Panc1 (cell line): ENCODE results near the gene CAPN9. TPM values are rescaled to one million over a fixed set of nuclear protein-coding genes. Genes with fewer than 3 reads are reported as not detected.

Experiments
- ATAC-seq: fragments of 200-7000 bp; cut with Tn5 transposase; 2 replicates; pipeline ENCODE4 v1.9.1; 2020; ENCODE audit warnings: mild to moderate bottlenecking, moderate library complexity
- BruUV-seq: library from RNA; stranded (reverse); fragments of 400-500 nt; replicated peaks from 2 replicates; lab custom pipeline; 2021; lab: Mats Ljungman, UMichigan
- CTCF ChIA-PET: fragments of 300-600 bp; sonication (Branson Sonifier 250); formaldehyde crosslinking; loops from one replicate; lab custom pipeline; 2022; ENCODE audit warnings: antibody characterized with exemption; lab: Charles Lee
- POLR2A ChIA-PET: fragments of 300-600 bp; sonication (Branson Sonifier 250); formaldehyde crosslinking; loops from one replicate; lab custom pipeline; 2022; ENCODE audit warnings: antibody characterized with exemption; lab: Charles Lee
- DNase-seq: peaks from one replicate; pipeline ENCODE4 v3.0.0-alpha.2; 2010; ENCODE audit warnings: low read depth, low spot score
- H3K27ac ChIP-seq: 2 replicates; pipeline ENCODE4 v1.5.1; 2011; ENCODE audit warnings: mild to moderate bottlenecking, low read length, inconsistent platforms
- H3K27me3 ChIP-seq: fragments of 200-500 bp; sonication (Bioruptor generic); 2 replicates; pipeline ENCODE4 v1.6.0; 2014; ENCODE audit warnings: low read length, inconsistent platforms; ENCODE audit not compliant: control insufficient read depth, insufficient read depth
- H3K36me3 ChIP-seq: fragments of 200-500 bp; sonication (Bioruptor generic); 2 replicates; pipeline ENCODE4 v1.5.1; 2014; ENCODE audit warnings: inconsistent platforms, mild to moderate bottlenecking, low read length, moderate library complexity; ENCODE audit not compliant: control insufficient read depth, insufficient read depth
- H3K4me1 ChIP-seq: 2 replicates; pipeline ENCODE4 v1.5.1; 2011; ENCODE audit warnings: inconsistent platforms, mild to moderate bottlenecking, low read length, moderate library complexity; ENCODE audit not compliant: control insufficient read depth, insufficient read depth
- H3K4me3 ChIP-seq, 2 experiments: 2 replicates each; pipeline ENCODE4 v1.5.1; 2011 to 2012; ENCODE audit warnings: low read depth in 2 of 2, low read length in 2 of 2, mild to moderate bottlenecking in 2 of 2, inconsistent platforms in 1 of 2, moderate library complexity in 1 of 2
- H3K9me3 ChIP-seq: fragments of 200-500 bp; sonication (Bioruptor generic); 2 replicates; pipeline ENCODE4 v1.5.1; 2014; ENCODE audit warnings: low read depth, mild to moderate bottlenecking, inconsistent platforms, low read length, moderate library complexity; ENCODE audit not compliant: control insufficient read depth, insufficient read depth
- CTCF ChIP-seq: fragments of 450-650 bp; IDR thresholded peaks from 2 replicates; pipeline ENCODE4 v1.5.1; 2017; ENCODE audit warnings: mild to moderate bottlenecking
- POLR2AphosphoS5 ChIP-seq: IDR thresholded peaks from 2 replicates; pipeline ENCODE4 v1.6.1; 2012; ENCODE audit warnings: mild to moderate bottlenecking, low read depth, low read length, moderate library complexity
- REST ChIP-seq, 2 experiments: IDR thresholded peaks; 2 replicates each; pipeline ENCODE4 v1.6.1; 2011 to 2012; ENCODE audit warnings: low read depth in 2 of 2, control low read depth in 1 of 2, low read length in 1 of 2, mild to moderate bottlenecking in 1 of 2, moderate library complexity in 1 of 2; ENCODE audit not compliant: insufficient read depth in 1 of 2
- SIN3A ChIP-seq: IDR thresholded peaks from 2 replicates; pipeline ENCODE4 v1.6.1; 2012; ENCODE audit warnings: low read depth, mild to moderate bottlenecking, low read length, moderate library complexity, borderline replicate concordance; ENCODE audit not compliant: insufficient read depth
- TCF7L2 ChIP-seq: IDR thresholded peaks from 2 replicates; pipeline ENCODE4 v1.6.1; 2011; ENCODE audit warnings: mild to moderate bottlenecking, low read depth, low read length, inconsistent platforms
- in situ Hi-C: cut with HindIII; loops from 2 replicates; pipeline ENCODE4 v1.10.0; 2016; ENCODE audit warnings: low sequenced_read_pairs, low pct_unique_long_range_greater_than_20kb
- intact Hi-C: fragments of 100-400 bp; cut with micrococcal nuclease; formaldehyde crosslinking; loops from one replicate; pipeline ENCODE4 v1.10.0; 2022; ENCODE audit not compliant: unreplicated experiment
- total RNA-seq: library from RNA; stranded (reverse); gene quantifications from one replicate; pipeline ENCODE4 v1.2.1, GENCODE V29; 2021; ENCODE audit not compliant: unreplicated experiment

The CAPN9 gene
- total RNA-seq, 1 experiment from 2014 or later: not detected

- no peak for ATAC-seq
- POLR2A ChIA-PET: no interaction called here
- Histone ChIP-seq H3K9me3 (no peaks in the 10 kb centered on the region), H3K27me3 (no peaks in the 10 kb centered on the region), H3K27ac (no peak overlapping the region), H3K4me1 (no peaks in the 10 kb centered on the region), H3K4me3 (no peak overlapping the region), H3K36me3 (no peaks in the 10 kb centered on the region)
- CTCF ChIA-PET: no interaction called here
- BruUV-seq: no TSS peak
- TF ChIP-seq TCF7L2 (no peak), CTCF (no peak), SIN3A (no peak), REST (IDR thresholded peaks at IDR 0.05; ENCODE audit: insufficient read depth in 1 of 2, low read depth in 2 of 2, low read length in 1 of 2) (no peak), POLR2AphosphoS5 (no peak)
- in situ Hi-C loops (no loop called here), intact Hi-C loops (no loop called here)
- DNase-seq: no peak
Observed at GRCh38 chr1:230806552-230806951, 59.4 kb downstream of the CAPN9 start.

GRCh38 chr1:230807029-230807428 lies 59.8 kb downstream of the CAPN9 start:
- no peaks in the 10 kb centered on the region for H3K36me3 ChIP-seq
- CTCF ChIA-PET: interaction anchor here (0.9 kb wide), 1 partner anchor 60 kb away, joined by 3 read pairs; no protein-coding TSS in a partner anchor
- DNase-seq: no peak
- TF ChIP-seq REST (IDR thresholded peaks at IDR 0.05; ENCODE audit: insufficient read depth in 1 of 2, low read depth in 2 of 2, low read length in 1 of 2) (no peak), SIN3A (no peak), CTCF (no peak), TCF7L2 (no peak), POLR2AphosphoS5 (no peak)
- in situ Hi-C loops: no loop called here
- no peaks in the 10 kb centered on the region for H3K4me1 ChIP-seq
- no peak for ATAC-seq
- intact Hi-C loops: no loop called here
- no TSS peak for BruUV-seq
- H3K27ac ChIP-seq: no peak overlapping the region
- H3K27me3 ChIP-seq: no peaks in the 10 kb centered on the region
- POLR2A ChIA-PET: no interaction called here
- no peak overlapping the region for H3K4me3 ChIP-seq
- H3K9me3 ChIP-seq: no peaks in the 10 kb centered on the region
